ENCODE results near the gene NSD1.

NSD1 gene

GRCh38 chr5:177097016-177097985 lies 36.3 kb upstream of the NSD1 start:
- no peak for DNase-seq

- DNase-seq = no peak
Observed at GRCh38 chr5:177098120-177098469, 35.5 kb upstream of the NSD1 start.

- no peak for DNase-seq
Observed at GRCh38 chr5:177098470-177099141, 35.0 kb upstream of the NSD1 start.

GRCh38 chr5:177099422-177100093 lies 34.0 kb upstream of the NSD1 start:
- DNase-seq = no peak

GRCh38 chr5:177100714-177101121 lies 32.9 kb upstream of the NSD1 start:
- DNase-seq = no peak

- no peak for DNase-seq
Observed at GRCh38 chr5:177103523-177104253, 29.9 kb upstream of the NSD1 start.

- no peak for DNase-seq
Observed at GRCh38 chr5:177105691-177106476, 27.7 kb upstream of the NSD1 start.

GRCh38 chr5:177107159-177107558 lies 26.4 kb upstream of the NSD1 start:
- no peak for DNase-seq

GRCh38 chr5:177109810-177110209 lies 23.8 kb upstream of the NSD1 start:
- DNase-seq = no peak

GRCh38 chr5:177111720-177112394 lies 21.7 kb upstream of the NSD1 start:
- DNase-seq = peak; percentile 67

GRCh38 chr5:177112589-177113220 lies 20.9 kb upstream of the NSD1 start:
- DNase-seq = no peak

- DNase-seq = peak; percentile 84
Observed at GRCh38 chr5:177113566-177114424, 19.8 kb upstream of the NSD1 start.

- DNase-seq = peak; percentile 89
Observed at GRCh38 chr5:177116631-177117373, 16.8 kb upstream of the NSD1 start.

GRCh38 chr5:177117441-177118045 lies 16.0 kb upstream of the NSD1 start:
- no peak for DNase-seq

GRCh38 chr5:177122566-177122965 lies 11.0 kb upstream of the NSD1 start:
- no peak for DNase-seq

- no peak for DNase-seq
Observed at GRCh38 chr5:177123789-177124485, 9.6 kb upstream of the NSD1 start.

GRCh38 chr5:177124486-177124991 lies 9.0 kb upstream of the NSD1 start:
- DNase-seq = no peak

- DNase-seq = no peak
Observed at GRCh38 chr5:177126771-177127170, 6.8 kb upstream of the NSD1 start.

Data from CD4-positive, alpha-beta T cell treated with Interleukin-10 for 1 hour (primary cell).